Endothelial cell of umbilical vein (primary cell): Measurements from ENCODE around the gene KCNJ8. TPM values are rescaled to one million over a fixed set of nuclear protein-coding genes. Genes with fewer than 3 reads are reported as not detected.

Experiments used
- BruUV-seq: library from RNA; stranded (reverse); fragments of 400-500 nt; replicated peaks from 2 replicates; lab custom pipeline; 2021; lab: Mats Ljungman, UMichigan
- CTCF ChIA-PET: fragments of 300-600, 350-600 bp; sonication (Branson Sonifier 250); formaldehyde crosslinking; loops from one replicate; lab custom pipeline; 2021; ENCODE audit warnings: antibody characterized with exemption, inconsistent platforms; lab: Charles Lee
- POLR2A ChIA-PET: fragments of 300-600, 350-600 bp; sonication (Branson Sonifier 250); formaldehyde crosslinking; loops from one replicate; lab custom pipeline; 2021; ENCODE audit warnings: antibody characterized with exemption, inconsistent platforms; lab: Charles Lee
- DNase-seq: peaks from one replicate; pipeline ENCODE4 v3.0.0-alpha.2; 2011; ENCODE audit warnings: low read depth, low spot score
- FAIRE-seq: peaks from 2 replicates; lab custom pipeline; 2011; peaks lifted over from hg19 to GRCh38; lab: Jason Lieb, UNC
- H2AFZ ChIP-seq: 2 replicates; pipeline ENCODE4 v1.6.0; 2012; ENCODE audit warnings: low read depth, low read length, control low read depth, inconsistent platforms
- H3K27ac ChIP-seq: 2 replicates; pipeline ENCODE4 v1.5.1; 2011; ENCODE audit warnings: low read depth, mild to moderate bottlenecking, control low read depth, low read length, moderate library complexity; ENCODE audit not compliant: insufficient read depth
- H3K27me3 ChIP-seq, 2 experiments: 2 replicates each; pipeline versions ENCODE4 v1.6.0 to v1.6.1; 2011; ENCODE audit warnings: low read length in 2 of 2, mixed read lengths in 1 of 2; ENCODE audit not compliant: control insufficient read depth in 2 of 2, insufficient read depth in 2 of 2
- H3K36me3 ChIP-seq, 2 experiments: 2 replicates in 1 of 2; 3 replicates in 1 of 2; pipeline ENCODE4 v1.5.1; 2011; ENCODE audit warnings: low read length in 2 of 2, mild to moderate bottlenecking in 1 of 2, moderate library complexity in 1 of 2; ENCODE audit not compliant: control insufficient read depth in 2 of 2, insufficient read depth in 2 of 2; ENCODE audit errors: extremely low read depth in 1 of 2
- H3K4me1 ChIP-seq: 3 replicates; pipeline ENCODE4 v1.5.1; 2011; ENCODE audit warnings: mild to moderate bottlenecking, low read length; ENCODE audit not compliant: control insufficient read depth, insufficient read depth; ENCODE audit errors: extremely low read depth
- H3K4me2 ChIP-seq: 2 replicates; pipeline ENCODE4 v1.6.1; 2011; ENCODE audit warnings: low read length, control low read depth, mixed read lengths; ENCODE audit not compliant: insufficient read depth
- H3K4me3 ChIP-seq, 3 experiments: fragments of 200-600 bp in 1 of 3; sonication (generic), shearing (Covaris generic) in 1 of 3; replicated peaks in 1 of 3; 2 replicates each; pipeline ENCODE4 v1.5.1; 2011 to 2016; ENCODE audit warnings: control low read depth in 3 of 3, low read length in 3 of 3, mild to moderate bottlenecking in 2 of 3, inconsistent platforms in 1 of 3, low read depth in 1 of 3, moderate library complexity in 1 of 3; ENCODE audit not compliant: insufficient read depth in 1 of 3
- H3K79me2 ChIP-seq: 2 replicates; pipeline ENCODE4 v1.6.0; 2012; ENCODE audit warnings: low read length, inconsistent platforms; ENCODE audit not compliant: control insufficient read depth, insufficient read depth
- H3K9ac ChIP-seq: replicated peaks from 2 replicates; pipeline ENCODE3; 2011; ENCODE audit warnings: low read length, control low read depth; ENCODE audit not compliant: insufficient read depth; ENCODE audit errors: extremely low read depth
- H3K9me1 ChIP-seq: replicated peaks from 3 replicates; pipeline ENCODE4 v1.6.0; 2011; ENCODE audit warnings: mild to moderate bottlenecking, low read length; ENCODE audit not compliant: control insufficient read depth, insufficient read depth; ENCODE audit errors: extremely low read depth
- H3K9me3 ChIP-seq: replicated peaks from 2 replicates; pipeline ENCODE4 v1.5.1; 2012; ENCODE audit warnings: low read length, inconsistent platforms; ENCODE audit not compliant: control insufficient read depth, insufficient read depth
- H4K20me1 ChIP-seq: replicated peaks from 2 replicates; pipeline ENCODE3; 2011; ENCODE audit warnings: mild to moderate bottlenecking, low read length; ENCODE audit not compliant: control insufficient read depth, insufficient read depth; ENCODE audit errors: extremely low read depth
- EZH2 ChIP-seq: IDR thresholded peaks from 2 replicates; pipeline ENCODE4 v1.6.1; 2012; ENCODE audit warnings: borderline replicate concordance, low read depth, mild to moderate bottlenecking, moderate library complexity, low read length, inconsistent platforms; ENCODE audit not compliant: severe bottlenecking
- FOS ChIP-seq: IDR thresholded peaks from 2 replicates; pipeline ENCODE4 v1.6.1; 2011; ENCODE audit warnings: mild to moderate bottlenecking, low read length, moderate library complexity, borderline replicate concordance; ENCODE audit not compliant: insufficient read depth
- GATA2 ChIP-seq: IDR thresholded peaks from 2 replicates; pipeline ENCODE4 v1.7.0; 2011; ENCODE audit warnings: low read depth, mild to moderate bottlenecking, moderate library complexity, mixed read lengths, low read length; ENCODE audit not compliant: insufficient read length, insufficient read depth
- JUN ChIP-seq: IDR thresholded peaks from 2 replicates; pipeline ENCODE4 v1.6.1; 2011; ENCODE audit warnings: borderline replicate concordance, low read depth; ENCODE audit not compliant: insufficient read length, insufficient read depth
- MYC ChIP-seq: IDR thresholded peaks from one replicate; pipeline ENCODE4 v1.6.1; 2011; ENCODE audit warnings: mild to moderate bottlenecking, low read depth, low read length
- POLR2A ChIP-seq: IDR thresholded peaks from 2 replicates; pipeline ENCODE4 v1.6.1; 2012; ENCODE audit warnings: low read depth, mild to moderate bottlenecking, control low read depth, low read length
- POLR2AphosphoS5 ChIP-seq: IDR thresholded peaks from 2 replicates; pipeline ENCODE4 v1.6.1; 2012; ENCODE audit warnings: low read depth, mild to moderate bottlenecking, control low read depth, low read length, moderate library complexity; ENCODE audit not compliant: insufficient read depth
- dilution Hi-C: fragments of 300-500 bp; cut with MboI; formaldehyde crosslinking; loops from one replicate; pipeline ENCODE4 v1.15.0; 2019; ENCODE audit warnings: low sequenced_read_pairs; ENCODE audit not compliant: extremely low pct_ligation_motif_present
- intact Hi-C: fragments of 100-400 bp; cut with micrococcal nuclease; formaldehyde crosslinking; loops from one replicate; pipeline ENCODE4 v1.10.0; 2022
- polyA plus RNA-seq, 4 experiments: library from polyadenylated mRNA; depleted of rRNA in 3 of 4; stranded (reverse) in 3 of 4; unstranded in 1 of 4; fragments of >200 nt; gene quantifications; 2 replicates each; pipeline versions ENCODE4 v1.2.1 to v1.2.3, GENCODE V29; 2011 to 2012; ENCODE audit warnings: missing spikeins in 1 of 4
- total RNA-seq: library from RNA; stranded (reverse); gene quantifications from 2 replicates; pipeline ENCODE4 v1.2.3, GENCODE V29; 2021
- TF ChIP-seq, protein P1 (sequence below), 2 donors: IDR thresholded peaks; 1 replicate in 1 of 2; 2 replicates in 1 of 2; pipeline ENCODE4 v1.5.1; 2011; ENCODE audit warnings: low read length in 2 of 2, mild to moderate bottlenecking in 2 of 2, moderate library complexity in 2 of 2, control low read depth in 1 of 2, inconsistent platforms in 1 of 2, low read depth in 1 of 2; ENCODE audit not compliant: insufficient read depth in 1 of 2; ENCODE audit errors: extremely low read depth in 1 of 2
- TF ChIP-seq, protein P2 (sequence below): IDR thresholded peaks from 2 replicates; pipeline ENCODE4 v1.6.1; 2011; ENCODE audit not compliant: insufficient read depth, insufficient read length

Gene KCNJ8
- total and polyA plus RNA-seq, 2 donors (not counting 3 experiments of a cell fraction or from before 2014, with no cell fraction given) = not detected

GRCh38 chr12:21788089-21788983 is 13.8 kb upstream of the KCNJ8 start:
- Histone ChIP-seq H3K27me3 (no peaks in the 10 kb centered on the region), H3K79me2 (no peaks in the 10 kb centered on the region), H3K4me2 (no peak overlapping the region), H3K9ac (no peak overlapping the region), H3K27ac (no peak overlapping the region), H4K20me1 (no peaks in the 10 kb centered on the region), H3K9me3 (no peaks in the 10 kb centered on the region), H3K36me3 (no peaks in the 10 kb centered on the region), H3K4me3 (no peak overlapping the region), H3K9me1 (no peaks in the 10 kb centered on the region), H2AFZ (no peak overlapping the region), H3K4me1 (no peaks in the 10 kb centered on the region)
- CTCF ChIA-PET = interaction anchor here (0.7 kb wide), 1 partner anchor 189 kb away, joined by 3 read pairs; no protein-coding TSS in a partner anchor
- no peak for TF ChIP-seq FOS
- TF ChIP-seq MYC = no peak
- no peak for TF ChIP-seq EZH2
- intact Hi-C loops = no loop called here
- POLR2A ChIA-PET = no interaction called here
- DNase-seq (no peak), FAIRE-seq (no peak)
- dilution Hi-C loops = no loop called here
- BruUV-seq = no TSS peak

DNA sequence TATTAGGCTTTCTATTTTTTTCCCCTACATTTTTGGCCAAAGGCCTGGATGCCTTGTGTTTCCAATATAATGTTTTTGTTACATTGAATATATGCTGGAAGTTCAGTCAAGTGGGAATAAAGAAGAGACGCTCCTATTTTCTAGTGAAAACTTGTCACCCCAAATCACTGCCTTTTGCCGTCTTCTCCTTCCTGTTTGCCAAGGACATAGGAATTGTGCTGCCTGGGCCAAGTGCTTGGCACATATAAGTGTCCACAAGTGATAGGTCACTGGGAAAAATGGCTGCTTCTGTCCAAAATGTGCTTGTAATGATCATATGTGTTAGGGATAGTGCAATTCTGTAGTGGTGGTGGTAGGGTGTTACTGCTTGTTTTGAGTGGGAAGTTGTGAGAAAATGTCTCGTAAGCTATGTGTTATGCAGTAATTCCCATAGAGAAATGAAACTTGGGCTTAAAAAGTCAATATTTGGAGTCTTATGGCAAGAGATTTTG is 11.6 kb upstream of the KCNJ8 start:
- Histone ChIP-seq H3K79me2 (no peaks in the 10 kb centered on the region), H2AFZ (no peak overlapping the region), H3K9me3 (no peaks in the 10 kb centered on the region), H3K27me3 (no peaks in the 10 kb centered on the region), H3K9me1 (no peaks in the 10 kb centered on the region), H3K9ac (no peak overlapping the region), H3K4me1 (no peaks in the 10 kb centered on the region), H3K36me3 (no peaks in the 10 kb centered on the region), H4K20me1 (no peaks in the 10 kb centered on the region), H3K4me3 (no peak overlapping the region), H3K4me2 (no peak overlapping the region), H3K27ac (no peak overlapping the region)
- dilution Hi-C loops (no loop called here), intact Hi-C loops (no loop called here)
- POLR2A ChIA-PET = no interaction called here
- BruUV-seq = no TSS peak
- FAIRE-seq = no peak
- TF ChIP-seq, protein P1, sequence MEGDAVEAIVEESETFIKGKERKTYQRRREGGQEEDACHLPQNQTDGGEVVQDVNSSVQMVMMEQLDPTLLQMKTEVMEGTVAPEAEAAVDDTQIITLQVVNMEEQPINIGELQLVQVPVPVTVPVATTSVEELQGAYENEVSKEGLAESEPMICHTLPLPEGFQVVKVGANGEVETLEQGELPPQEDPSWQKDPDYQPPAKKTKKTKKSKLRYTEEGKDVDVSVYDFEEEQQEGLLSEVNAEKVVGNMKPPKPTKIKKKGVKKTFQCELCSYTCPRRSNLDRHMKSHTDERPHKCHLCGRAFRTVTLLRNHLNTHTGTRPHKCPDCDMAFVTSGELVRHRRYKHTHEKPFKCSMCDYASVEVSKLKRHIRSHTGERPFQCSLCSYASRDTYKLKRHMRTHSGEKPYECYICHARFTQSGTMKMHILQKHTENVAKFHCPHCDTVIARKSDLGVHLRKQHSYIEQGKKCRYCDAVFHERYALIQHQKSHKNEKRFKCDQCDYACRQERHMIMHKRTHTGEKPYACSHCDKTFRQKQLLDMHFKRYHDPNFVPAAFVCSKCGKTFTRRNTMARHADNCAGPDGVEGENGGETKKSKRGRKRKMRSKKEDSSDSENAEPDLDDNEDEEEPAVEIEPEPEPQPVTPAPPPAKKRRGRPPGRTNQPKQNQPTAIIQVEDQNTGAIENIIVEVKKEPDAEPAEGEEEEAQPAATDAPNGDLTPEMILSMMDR (IDR thresholded peaks at IDR 0.05; ENCODE audit: extremely low read depth in 1 of 2, insufficient read depth in 1 of 2, low read depth in 1 of 2, low read length in 2 of 2) = no peak
- no peak for TF ChIP-seq EZH2
- TF ChIP-seq JUN = no peak
- no peak for TF ChIP-seq GATA2
- TF ChIP-seq FOS = no peak
- no peak for TF ChIP-seq POLR2AphosphoS5
- no peak for TF ChIP-seq MYC
- TF ChIP-seq, protein P2, sequence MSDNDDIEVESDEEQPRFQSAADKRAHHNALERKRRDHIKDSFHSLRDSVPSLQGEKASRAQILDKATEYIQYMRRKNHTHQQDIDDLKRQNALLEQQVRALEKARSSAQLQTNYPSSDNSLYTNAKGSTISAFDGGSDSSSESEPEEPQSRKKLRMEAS = no peak
- no peak for TF ChIP-seq POLR2A
- no peak for DNase-seq
- CTCF ChIA-PET = interaction anchor here (0.7 kb wide), 1 partner anchor 76 kb away, joined by 3 read pairs; no protein-coding TSS in a partner anchor
